HCT116 (cell line): ENCODE data around the gene GASK1A. TPM values are rescaled to one million over a fixed set of nuclear protein-coding genes. Genes with fewer than 3 reads are reported as not detected.
A peak's percentile ranks its signal among the peaks of the same experiment; 100 is the strongest.

ENCODE experiments used
- ATAC-seq: fragments of 200-7000 bp; cut with Tn5 transposase; 2 replicates; pipeline ENCODE4 v1.9.1; 2020; ENCODE audit warnings: mild to moderate bottlenecking, moderate library complexity
- BruUV-seq: library from RNA; stranded (reverse); fragments of 400-500 nt; replicated peaks from 2 replicates; lab custom pipeline; 2021; lab: Mats Ljungman, UMichigan
- CTCF ChIA-PET: fragments of 300-600 bp; sonication (Branson Sonifier 250); formaldehyde crosslinking; loops from one replicate; lab custom pipeline; 2021; ENCODE audit warnings: antibody characterized with exemption; lab: Charles Lee
- POLR2A ChIA-PET: fragments of 300-600, 350-600 bp; sonication (Branson Sonifier 250); formaldehyde crosslinking; loops from one replicate; lab custom pipeline; 2021; ENCODE audit warnings: antibody characterized with exemption; lab: Charles Lee
- RAD21 ChIA-PET, 2 experiments: fragments of 300-600 bp; sonication (Branson Sonifier 250); formaldehyde crosslinking; loops; one replicate each; lab custom pipeline; 2023; ENCODE audit warnings: low total read pairs in 2 of 2; ENCODE audit not compliant: uncharacterized antibody in 2 of 2, unreplicated experiment in 2 of 2, low non-redundant PET in 1 of 2; lab: Charles Lee
- DNase-seq: peaks from one replicate; pipeline ENCODE4 v3.0.0-alpha.2; 2010; ENCODE audit warnings: low read depth, low spot score
- H2AFZ ChIP-seq: fragments of 200-600 bp; shearing (Covaris generic), sonication (generic); 2 replicates; pipeline ENCODE4 v1.6.1; 2017; ENCODE audit warnings: low read depth, mixed run types, mixed read lengths, antibody characterized with exemption, low read length; ENCODE audit not compliant: poor library complexity, severe bottlenecking
- H3K27ac ChIP-seq: 2 replicates; pipeline ENCODE4 v1.5.1; 2012; ENCODE audit warnings: low read depth, low read length
- H3K27me3 ChIP-seq: fragments of 200-600 bp; sonication (generic); 2 replicates; pipeline ENCODE4 v1.6.1; 2016; ENCODE audit warnings: mixed run types, low read length, mixed read lengths; ENCODE audit not compliant: insufficient read depth
- H3K36me3 ChIP-seq, 2 experiments: fragments of 200-500 bp in 1 of 2; fragments of 200-600 bp in 1 of 2; sonication (Bioruptor generic) in 1 of 2; sonication (generic) in 1 of 2; 2 replicates each; pipeline versions ENCODE4 v1.5.1 to v1.6.1; 2014 to 2016; ENCODE audit warnings: low read length in 2 of 2, inconsistent platforms in 1 of 2, mixed read lengths in 1 of 2, mixed run types in 1 of 2; ENCODE audit not compliant: insufficient read depth in 2 of 2, control insufficient read depth in 1 of 2
- H3K4me1 ChIP-seq, 2 experiments: fragments of 200-600 bp in 1 of 2; sonication (generic) in 1 of 2; 2 replicates each; pipeline versions ENCODE4 v1.5.1 to v1.6.1; 2012 to 2017; ENCODE audit warnings: low read length in 2 of 2, inconsistent platforms in 1 of 2, mild to moderate bottlenecking in 1 of 2, mixed read lengths in 1 of 2, mixed run types in 1 of 2, moderate library complexity in 1 of 2; ENCODE audit not compliant: insufficient read depth in 2 of 2, control insufficient read depth in 1 of 2
- H3K4me2 ChIP-seq: fragments of 200-600 bp; sonication (generic); 2 replicates; pipeline ENCODE4 v1.6.1; 2017; ENCODE audit warnings: mixed run types, low read length, mixed read lengths
- H3K4me3 ChIP-seq, 2 experiments: fragments of 200-600 bp in 1 of 2; sonication (generic) in 1 of 2; replicated peaks in 1 of 2; 2 replicates each; pipeline ENCODE4 v1.5.1; 2011 to 2016; ENCODE audit warnings: low read length in 2 of 2, control low read depth in 1 of 2, low read depth in 1 of 2, mild to moderate bottlenecking in 1 of 2, mixed read lengths in 1 of 2, mixed run types in 1 of 2
- H3K79me2 ChIP-seq: fragments of 200-600 bp; sonication (generic); 2 replicates; pipeline ENCODE4 v1.6.1; 2017; ENCODE audit warnings: mild to moderate bottlenecking, mixed run types, low read length, moderate library complexity, mixed read lengths; ENCODE audit not compliant: insufficient read depth
- H3K9ac ChIP-seq: fragments of 200-600 bp; sonication (generic); 2 replicates; pipeline ENCODE4 v1.6.1; 2016; ENCODE audit warnings: low read length, mixed read lengths
- H3K9me2 ChIP-seq: fragments of 200-600 bp; sonication (generic), shearing (Covaris generic); 2 replicates; pipeline ENCODE4 v1.6.1; 2017; ENCODE audit warnings: mixed run types, mild to moderate bottlenecking, moderate library complexity; ENCODE audit not compliant: insufficient read depth
- H3K9me3 ChIP-seq, 2 experiments: fragments of 200-500 bp in 1 of 2; fragments of 200-600 bp in 1 of 2; sonication (Bioruptor generic) in 1 of 2; sonication (generic) in 1 of 2; 2 replicates each; pipeline ENCODE4 v1.6.1; 2014 to 2017; ENCODE audit warnings: low read length in 2 of 2, mixed read lengths in 2 of 2, inconsistent platforms in 1 of 2, low read depth in 1 of 2, mild to moderate bottlenecking in 1 of 2, mixed run types in 1 of 2, moderate library complexity in 1 of 2; ENCODE audit not compliant: control insufficient read depth in 1 of 2, insufficient read depth in 1 of 2
- H4K20me1 ChIP-seq: fragments of 200-600 bp; sonication (generic), shearing (Covaris generic); 2 replicates; pipeline ENCODE4 v1.6.1; 2017; ENCODE audit warnings: mixed run types, mild to moderate bottlenecking, moderate library complexity; ENCODE audit not compliant: insufficient read depth
- CBX3 ChIP-seq: IDR thresholded peaks from 2 replicates; pipeline ENCODE4 v1.6.1; 2012; ENCODE audit warnings: low read depth
- CEBPB ChIP-seq: IDR thresholded peaks from 2 replicates; pipeline ENCODE4 v1.6.1; 2012; ENCODE audit warnings: low read depth
- POLR2AphosphoS5 ChIP-seq: IDR thresholded peaks from 2 replicates; pipeline ENCODE4 v1.6.1; 2011; ENCODE audit warnings: mild to moderate bottlenecking, low read depth, low read length, moderate library complexity
- RAD21 ChIP-seq: IDR thresholded peaks from 2 replicates; pipeline ENCODE4 v1.6.1; 2012; ENCODE audit warnings: low read depth, mild to moderate bottlenecking
- SP1 ChIP-seq: IDR thresholded peaks from 2 replicates; pipeline ENCODE4 v1.6.1; 2012; ENCODE audit warnings: low read depth
- intact Hi-C: fragments of 100-400 bp; cut with micrococcal nuclease; formaldehyde crosslinking; loops from 2 replicates; pipeline ENCODE4 v1.10.0; 2022
- total RNA-seq: library from RNA; stranded (reverse); gene quantifications from one replicate; pipeline ENCODE4 v1.2.1, GENCODE V29; 2021; ENCODE audit not compliant: unreplicated experiment
- TF ChIP-seq, protein P1 (sequence below): IDR thresholded peaks from 2 replicates; pipeline ENCODE4 v1.6.1; 2012; ENCODE audit warnings: low read depth
- TF ChIP-seq, protein P2 (sequence below), 3 experiments: fragments of 200-600 bp in 1 of 3; sonication (generic) in 1 of 3; IDR thresholded peaks in 2 of 3; conservative IDR thresholded peaks in 1 of 3; 2 replicates each; pipeline ENCODE4 v1.5.1; 2012 to 2017; ENCODE audit warnings: low read depth in 2 of 3, low read length in 2 of 3, antibody characterized with exemption in 1 of 3, borderline replicate concordance in 1 of 3, control low read depth in 1 of 3, mild to moderate bottlenecking in 1 of 3, mixed read lengths in 1 of 3, mixed run types in 1 of 3, moderate library complexity in 1 of 3; ENCODE audit not compliant: insufficient read depth in 1 of 3

The GASK1A gene
- total RNA-seq, 1 experiment from 2014 or later, result 1.0 TPM

DNA sequence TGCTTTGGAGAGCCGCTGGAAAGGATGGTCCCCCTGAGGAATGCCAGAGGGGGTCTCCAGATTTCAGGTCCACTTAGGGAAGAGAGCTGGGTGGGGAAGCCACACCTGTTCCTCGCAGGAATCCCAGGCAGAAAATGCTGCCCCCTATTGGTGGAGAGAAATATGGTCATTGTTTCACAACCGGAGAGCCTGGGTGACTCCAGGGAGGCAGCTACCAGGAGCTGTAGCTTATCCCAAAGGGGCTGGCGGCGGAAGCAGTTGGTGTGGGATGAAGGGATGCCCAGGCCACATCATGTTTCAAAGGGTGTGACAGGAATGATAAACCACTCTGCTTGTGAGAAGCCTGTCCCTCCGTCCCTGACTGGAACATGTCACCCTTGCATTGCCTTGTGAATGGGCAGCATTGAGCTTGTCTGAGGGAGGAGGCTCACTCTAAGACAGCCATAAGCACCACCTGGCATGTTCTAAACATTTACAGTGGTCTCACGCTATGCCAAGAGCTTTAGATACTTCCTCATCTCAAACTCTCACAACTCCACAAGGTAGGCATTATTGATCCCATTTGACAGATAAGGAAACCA is 92.3 kb downstream of the GASK1A start:
- no peaks in the 10 kb centered on the region for H3K79me2 ChIP-seq
- no peaks in the 10 kb centered on the region for H4K20me1 ChIP-seq
- no peaks in the 10 kb centered on the region for H3K36me3 ChIP-seq
- DNase-seq, result peak; percentile 19
- no peak for TF ChIP-seq POLR2AphosphoS5
- TF ChIP-seq CEBPB, result no peak
- TF ChIP-seq CBX3, result no peak
- TF ChIP-seq, protein P1, sequence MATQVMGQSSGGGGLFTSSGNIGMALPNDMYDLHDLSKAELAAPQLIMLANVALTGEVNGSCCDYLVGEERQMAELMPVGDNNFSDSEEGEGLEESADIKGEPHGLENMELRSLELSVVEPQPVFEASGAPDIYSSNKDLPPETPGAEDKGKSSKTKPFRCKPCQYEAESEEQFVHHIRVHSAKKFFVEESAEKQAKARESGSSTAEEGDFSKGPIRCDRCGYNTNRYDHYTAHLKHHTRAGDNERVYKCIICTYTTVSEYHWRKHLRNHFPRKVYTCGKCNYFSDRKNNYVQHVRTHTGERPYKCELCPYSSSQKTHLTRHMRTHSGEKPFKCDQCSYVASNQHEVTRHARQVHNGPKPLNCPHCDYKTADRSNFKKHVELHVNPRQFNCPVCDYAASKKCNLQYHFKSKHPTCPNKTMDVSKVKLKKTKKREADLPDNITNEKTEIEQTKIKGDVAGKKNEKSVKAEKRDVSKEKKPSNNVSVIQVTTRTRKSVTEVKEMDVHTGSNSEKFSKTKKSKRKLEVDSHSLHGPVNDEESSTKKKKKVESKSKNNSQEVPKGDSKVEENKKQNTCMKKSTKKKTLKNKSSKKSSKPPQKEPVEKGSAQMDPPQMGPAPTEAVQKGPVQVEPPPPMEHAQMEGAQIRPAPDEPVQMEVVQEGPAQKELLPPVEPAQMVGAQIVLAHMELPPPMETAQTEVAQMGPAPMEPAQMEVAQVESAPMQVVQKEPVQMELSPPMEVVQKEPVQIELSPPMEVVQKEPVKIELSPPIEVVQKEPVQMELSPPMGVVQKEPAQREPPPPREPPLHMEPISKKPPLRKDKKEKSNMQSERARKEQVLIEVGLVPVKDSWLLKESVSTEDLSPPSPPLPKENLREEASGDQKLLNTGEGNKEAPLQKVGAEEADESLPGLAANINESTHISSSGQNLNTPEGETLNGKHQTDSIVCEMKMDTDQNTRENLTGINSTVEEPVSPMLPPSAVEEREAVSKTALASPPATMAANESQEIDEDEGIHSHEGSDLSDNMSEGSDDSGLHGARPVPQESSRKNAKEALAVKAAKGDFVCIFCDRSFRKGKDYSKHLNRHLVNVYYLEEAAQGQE, result no peak
- no peak for TF ChIP-seq SP1
- TF ChIP-seq RAD21, result peak; percentile 60
- TF ChIP-seq, protein P2, sequence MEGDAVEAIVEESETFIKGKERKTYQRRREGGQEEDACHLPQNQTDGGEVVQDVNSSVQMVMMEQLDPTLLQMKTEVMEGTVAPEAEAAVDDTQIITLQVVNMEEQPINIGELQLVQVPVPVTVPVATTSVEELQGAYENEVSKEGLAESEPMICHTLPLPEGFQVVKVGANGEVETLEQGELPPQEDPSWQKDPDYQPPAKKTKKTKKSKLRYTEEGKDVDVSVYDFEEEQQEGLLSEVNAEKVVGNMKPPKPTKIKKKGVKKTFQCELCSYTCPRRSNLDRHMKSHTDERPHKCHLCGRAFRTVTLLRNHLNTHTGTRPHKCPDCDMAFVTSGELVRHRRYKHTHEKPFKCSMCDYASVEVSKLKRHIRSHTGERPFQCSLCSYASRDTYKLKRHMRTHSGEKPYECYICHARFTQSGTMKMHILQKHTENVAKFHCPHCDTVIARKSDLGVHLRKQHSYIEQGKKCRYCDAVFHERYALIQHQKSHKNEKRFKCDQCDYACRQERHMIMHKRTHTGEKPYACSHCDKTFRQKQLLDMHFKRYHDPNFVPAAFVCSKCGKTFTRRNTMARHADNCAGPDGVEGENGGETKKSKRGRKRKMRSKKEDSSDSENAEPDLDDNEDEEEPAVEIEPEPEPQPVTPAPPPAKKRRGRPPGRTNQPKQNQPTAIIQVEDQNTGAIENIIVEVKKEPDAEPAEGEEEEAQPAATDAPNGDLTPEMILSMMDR (IDR thresholded peaks at IDR 0.05 in 2 of 3, conservative IDR thresholded peaks at IDR 0.05 in 1 of 3; ENCODE audit: borderline replicate concordance in 1 of 3, insufficient read depth in 1 of 3, low read depth in 2 of 3, low read length in 2 of 3), result peak; percentile 50 to 91 (median 79); a peak in 5 of 6 replicates
- TF ChIP-seq, all 23 proteins: peak for 2
- H3K4me3 ChIP-seq, result no peak overlapping the region
- no TSS peak for BruUV-seq
- H3K27me3 ChIP-seq, result no peaks in the 10 kb centered on the region
- H3K4me1 ChIP-seq, result peaks cover 0 to 2% of the 10 kb centered on the region in 2 experiments; a peak in 3 of 4 replicates
- peak overlapping the region; percentile 18; the same call in 1 of the 2 replicates for H3K4me2 ChIP-seq
- intact Hi-C loops, result loop anchor here (5.0 kb wide), 1 partner anchor 109 kb away; no protein-coding TSS in a partner anchor
- ChIA-PET CTCF (interaction anchor here (0.7 to 1.8 kb wide), 9 partner anchors 11 to 110 kb away, joined by 3 to 36 read pairs (median 5); no protein-coding TSS in a partner anchor), RAD21 (interaction anchor here in 1 of 2 experiments (1.0 kb wide), 1 partner anchor 110 kb away, joined by 5 read pairs; no protein-coding TSS in a partner anchor), POLR2A (no interaction called here)
- peak; percentile 91 for ATAC-seq
- H2AFZ ChIP-seq, result no peak overlapping the region
- no peak overlapping the region for H3K9ac ChIP-seq
- no peaks in the 10 kb centered on the region for H3K9me3 ChIP-seq
- no peaks in the 10 kb centered on the region for H3K9me2 ChIP-seq
- no peak overlapping the region for H3K27ac ChIP-seq
